ENCODE data around the gene PTGER1.
A peak's percentile ranks its signal among the peaks of the same experiment; 100 is the strongest.

The PTGER1 gene

GRCh38 chr19:14497228-14497921 lies 22.2 kb upstream of the PTGER1 start:
- no peak for TF ChIP-seq CTCF (IDR thresholded peaks at IDR 0.05; ENCODE audit: low read depth, low read length)
- no peak for DNase-seq (ENCODE audit: extremely low read depth, low read depth)

GRCh38 chr19:14496834-14497227 lies 21.7 kb upstream of the PTGER1 start:
- no peak for DNase-seq (ENCODE audit: extremely low read depth, low read depth)
- no peak for TF ChIP-seq CTCF (IDR thresholded peaks at IDR 0.05; ENCODE audit: low read depth, low read length)

- DNase-seq (ENCODE audit: extremely low read depth, low read depth): peak; percentile 98
- TF ChIP-seq CTCF (IDR thresholded peaks at IDR 0.05; ENCODE audit: low read depth, low read length): no peak
Measured at GRCh38 chr19:14496029-14496833, 21.1 kb upstream of the PTGER1 start, which contains the start of gene GIPC1. Gene GIPC1 (minus strand): TSS chr19:14496127. CDS start chr19:14482976, 13,151 bp downstream.

- no peak for DNase-seq (ENCODE audit: extremely low read depth, low read depth)
- no peak for TF ChIP-seq CTCF (IDR thresholded peaks at IDR 0.05; ENCODE audit: low read depth, low read length)
Measured at GRCh38 chr19:14495672-14496028, 20.5 kb upstream of the PTGER1 start.

GRCh38 chr19:14494910-14495671 lies 19.9 kb upstream of the PTGER1 start:
- no peak for TF ChIP-seq CTCF (IDR thresholded peaks at IDR 0.05; ENCODE audit: low read depth, low read length)
- DNase-seq (ENCODE audit: extremely low read depth, low read depth): no peak

GRCh38 chr19:14494411-14494810 lies 19.3 kb upstream of the PTGER1 start:
- TF ChIP-seq CTCF (IDR thresholded peaks at IDR 0.05; ENCODE audit: low read depth, low read length): no peak
- no peak for DNase-seq (ENCODE audit: extremely low read depth, low read depth)
